Endothelial cell of umbilical vein (primary cell): ENCODE data around the gene BABAM2. TPM values are rescaled to one million over a fixed set of nuclear protein-coding genes. Genes with fewer than 3 reads are reported as not detected.

ENCODE experiments used
- BruUV-seq: library from RNA; stranded (reverse); fragments of 400-500 nt; replicated peaks from 2 replicates; lab custom pipeline; 2021; lab: Mats Ljungman, UMichigan
- CTCF ChIA-PET: fragments of 300-600, 350-600 bp; sonication (Branson Sonifier 250); formaldehyde crosslinking; loops from one replicate; lab custom pipeline; 2021; ENCODE audit warnings: antibody characterized with exemption, inconsistent platforms; lab: Charles Lee
- POLR2A ChIA-PET: fragments of 300-600, 350-600 bp; sonication (Branson Sonifier 250); formaldehyde crosslinking; loops from one replicate; lab custom pipeline; 2021; ENCODE audit warnings: antibody characterized with exemption, inconsistent platforms; lab: Charles Lee
- DNase-seq: peaks from one replicate; pipeline ENCODE4 v3.0.0-alpha.2; 2011; ENCODE audit warnings: low read depth, low spot score
- FAIRE-seq: peaks from 2 replicates; lab custom pipeline; 2011; peaks lifted over from hg19 to GRCh38; lab: Jason Lieb, UNC
- H2AFZ ChIP-seq: 2 replicates; pipeline ENCODE4 v1.6.0; 2012; ENCODE audit warnings: low read depth, low read length, control low read depth, inconsistent platforms
- H3K27ac ChIP-seq: 2 replicates; pipeline ENCODE4 v1.5.1; 2011; ENCODE audit warnings: low read depth, mild to moderate bottlenecking, control low read depth, low read length, moderate library complexity; ENCODE audit not compliant: insufficient read depth
- H3K27me3 ChIP-seq, 2 experiments: 2 replicates each; pipeline versions ENCODE4 v1.6.0 to v1.6.1; 2011; ENCODE audit warnings: low read length in 2 of 2, mixed read lengths in 1 of 2; ENCODE audit not compliant: control insufficient read depth in 2 of 2, insufficient read depth in 2 of 2
- H3K36me3 ChIP-seq, 2 experiments: 2 replicates in 1 of 2; 3 replicates in 1 of 2; pipeline ENCODE4 v1.5.1; 2011; ENCODE audit warnings: low read length in 2 of 2, mild to moderate bottlenecking in 1 of 2, moderate library complexity in 1 of 2; ENCODE audit not compliant: control insufficient read depth in 2 of 2, insufficient read depth in 2 of 2; ENCODE audit errors: extremely low read depth in 1 of 2
- H3K4me1 ChIP-seq: 3 replicates; pipeline ENCODE4 v1.5.1; 2011; ENCODE audit warnings: mild to moderate bottlenecking, low read length; ENCODE audit not compliant: control insufficient read depth, insufficient read depth; ENCODE audit errors: extremely low read depth
- H3K4me2 ChIP-seq: 2 replicates; pipeline ENCODE4 v1.6.1; 2011; ENCODE audit warnings: low read length, control low read depth, mixed read lengths; ENCODE audit not compliant: insufficient read depth
- H3K4me3 ChIP-seq, 3 experiments: fragments of 200-600 bp in 1 of 3; sonication (generic), shearing (Covaris generic) in 1 of 3; replicated peaks in 1 of 3; 2 replicates each; pipeline ENCODE4 v1.5.1; 2011 to 2016; ENCODE audit warnings: control low read depth in 3 of 3, low read length in 3 of 3, mild to moderate bottlenecking in 2 of 3, inconsistent platforms in 1 of 3, low read depth in 1 of 3, moderate library complexity in 1 of 3; ENCODE audit not compliant: insufficient read depth in 1 of 3
- H3K79me2 ChIP-seq: 2 replicates; pipeline ENCODE4 v1.6.0; 2012; ENCODE audit warnings: low read length, inconsistent platforms; ENCODE audit not compliant: control insufficient read depth, insufficient read depth
- H3K9ac ChIP-seq: replicated peaks from 2 replicates; pipeline ENCODE3; 2011; ENCODE audit warnings: low read length, control low read depth; ENCODE audit not compliant: insufficient read depth; ENCODE audit errors: extremely low read depth
- H3K9me1 ChIP-seq: replicated peaks from 3 replicates; pipeline ENCODE4 v1.6.0; 2011; ENCODE audit warnings: mild to moderate bottlenecking, low read length; ENCODE audit not compliant: control insufficient read depth, insufficient read depth; ENCODE audit errors: extremely low read depth
- H3K9me3 ChIP-seq: replicated peaks from 2 replicates; pipeline ENCODE4 v1.5.1; 2012; ENCODE audit warnings: low read length, inconsistent platforms; ENCODE audit not compliant: control insufficient read depth, insufficient read depth
- H4K20me1 ChIP-seq: replicated peaks from 2 replicates; pipeline ENCODE3; 2011; ENCODE audit warnings: mild to moderate bottlenecking, low read length; ENCODE audit not compliant: control insufficient read depth, insufficient read depth; ENCODE audit errors: extremely low read depth
- CTCF ChIP-seq, 2 donors: IDR thresholded peaks; 1 replicate in 1 of 2; 2 replicates in 1 of 2; pipeline ENCODE4 v1.5.1; 2011; ENCODE audit warnings: low read length in 2 of 2, mild to moderate bottlenecking in 2 of 2, moderate library complexity in 2 of 2, control low read depth in 1 of 2, inconsistent platforms in 1 of 2, low read depth in 1 of 2; ENCODE audit not compliant: insufficient read depth in 1 of 2; ENCODE audit errors: extremely low read depth in 1 of 2
- EZH2 ChIP-seq: IDR thresholded peaks from 2 replicates; pipeline ENCODE4 v1.6.1; 2012; ENCODE audit warnings: borderline replicate concordance, low read depth, mild to moderate bottlenecking, moderate library complexity, low read length, inconsistent platforms; ENCODE audit not compliant: severe bottlenecking
- FOS ChIP-seq: IDR thresholded peaks from 2 replicates; pipeline ENCODE4 v1.6.1; 2011; ENCODE audit warnings: mild to moderate bottlenecking, low read length, moderate library complexity, borderline replicate concordance; ENCODE audit not compliant: insufficient read depth
- GATA2 ChIP-seq: IDR thresholded peaks from 2 replicates; pipeline ENCODE4 v1.7.0; 2011; ENCODE audit warnings: low read depth, mild to moderate bottlenecking, moderate library complexity, mixed read lengths, low read length; ENCODE audit not compliant: insufficient read length, insufficient read depth
- JUN ChIP-seq: IDR thresholded peaks from 2 replicates; pipeline ENCODE4 v1.6.1; 2011; ENCODE audit warnings: borderline replicate concordance, low read depth; ENCODE audit not compliant: insufficient read length, insufficient read depth
- MAX ChIP-seq: IDR thresholded peaks from 2 replicates; pipeline ENCODE4 v1.6.1; 2011; ENCODE audit not compliant: insufficient read depth, insufficient read length
- MYC ChIP-seq: IDR thresholded peaks from one replicate; pipeline ENCODE4 v1.6.1; 2011; ENCODE audit warnings: mild to moderate bottlenecking, low read depth, low read length
- POLR2A ChIP-seq: IDR thresholded peaks from 2 replicates; pipeline ENCODE4 v1.6.1; 2012; ENCODE audit warnings: low read depth, mild to moderate bottlenecking, control low read depth, low read length
- POLR2AphosphoS5 ChIP-seq: IDR thresholded peaks from 2 replicates; pipeline ENCODE4 v1.6.1; 2012; ENCODE audit warnings: low read depth, mild to moderate bottlenecking, control low read depth, low read length, moderate library complexity; ENCODE audit not compliant: insufficient read depth
- dilution Hi-C: fragments of 300-500 bp; cut with MboI; formaldehyde crosslinking; loops from one replicate; pipeline ENCODE4 v1.15.0; 2019; ENCODE audit warnings: low sequenced_read_pairs; ENCODE audit not compliant: extremely low pct_ligation_motif_present
- intact Hi-C: fragments of 100-400 bp; cut with micrococcal nuclease; formaldehyde crosslinking; loops from one replicate; pipeline ENCODE4 v1.10.0; 2022
- polyA plus RNA-seq, 4 experiments: library from polyadenylated mRNA; depleted of rRNA in 3 of 4; stranded (reverse) in 3 of 4; unstranded in 1 of 4; fragments of >200 nt; gene quantifications; 2 replicates each; pipeline versions ENCODE4 v1.2.1 to v1.2.3, GENCODE V29; 2011 to 2012; ENCODE audit warnings: missing spikeins in 1 of 4
- total RNA-seq: library from RNA; stranded (reverse); gene quantifications from 2 replicates; pipeline ENCODE4 v1.2.3, GENCODE V29; 2021

BABAM2 gene
- total and polyA plus RNA-seq, 2 donors (not counting 3 experiments of a cell fraction or from before 2014, with no cell fraction given) = 19.9 to 27.6 TPM

- Histone ChIP-seq H3K4me1 (no peaks in the 10 kb centered on the region), H3K4me3 (no peak overlapping the region), H3K36me3 (no peaks in the 10 kb centered on the region), H3K4me2 (no peak overlapping the region), H3K9me3 (no peaks in the 10 kb centered on the region), H3K9me1 (no peaks in the 10 kb centered on the region), H3K27me3 (no peaks in the 10 kb centered on the region), H3K9ac (no peak overlapping the region), H4K20me1 (no peaks in the 10 kb centered on the region), H3K27ac (no peak overlapping the region), H3K79me2 (no peaks in the 10 kb centered on the region), H2AFZ (no peak overlapping the region)
- FAIRE-seq (no peak), DNase-seq (peak; percentile 67)
- dilution Hi-C loops (no loop called here), intact Hi-C loops (no loop called here)
- no peak for TF ChIP-seq MYC
- TF ChIP-seq JUN = no peak
- ChIA-PET POLR2A (no interaction called here), CTCF (no interaction called here)
- no TSS peak for BruUV-seq
These were observed 177.6 kb downstream of the BABAM2 start for GRCh38 chr2:28068088-28068487.

GRCh38 chr2:28068527-28068926 lies 178.0 kb downstream of the BABAM2 start:
- POLR2A ChIA-PET = no interaction called here
- intact Hi-C loops (no loop called here), dilution Hi-C loops (no loop called here)
- Histone ChIP-seq H2AFZ (no peak overlapping the region), H4K20me1 (no peaks in the 10 kb centered on the region), H3K9ac (no peak overlapping the region), H3K36me3 (no peaks in the 10 kb centered on the region), H3K27ac (no peak overlapping the region), H3K27me3 (no peaks in the 10 kb centered on the region), H3K9me3 (no peaks in the 10 kb centered on the region), H3K9me1 (no peaks in the 10 kb centered on the region), H3K79me2 (no peaks in the 10 kb centered on the region), H3K4me2 (no peak overlapping the region), H3K4me3 (no peak overlapping the region), H3K4me1 (no peaks in the 10 kb centered on the region)
- CTCF ChIA-PET = no interaction called here
- TF ChIP-seq MYC (no peak), EZH2 (no peak), JUN (no peak), POLR2AphosphoS5 (no peak), CTCF (IDR thresholded peaks at IDR 0.05; ENCODE audit: extremely low read depth in 1 of 2, insufficient read depth in 1 of 2, low read depth in 1 of 2, low read length in 2 of 2) (no peak), MAX (no peak), FOS (no peak), POLR2A (no peak), GATA2 (no peak)
- BruUV-seq = no TSS peak
- DNase-seq (no peak), FAIRE-seq (no peak)
